GM12864 (cell line): Measurements from ENCODE around the gene TFF3.

ENCODE experiments used
- DNase-seq: peaks from one replicate; pipeline ENCODE4 v3.0.0-alpha.2; 2011; ENCODE audit warnings: low read depth
- H3K4me3 ChIP-seq: 2 replicates; pipeline ENCODE4 v1.5.1; 2011; ENCODE audit warnings: mild to moderate bottlenecking, low read depth, low read length, control low read depth
- CTCF ChIP-seq: IDR thresholded peaks from 2 replicates; pipeline ENCODE4 v1.5.1; 2011; ENCODE audit warnings: low read depth, mild to moderate bottlenecking, moderate library complexity, low read length, control low read depth, inconsistent platforms; ENCODE audit errors: missing control alignments

Gene TFF3

GRCh38 chr21:42300956-42301355 is 14.3 kb downstream of the TFF3 start:
- no peak for DNase-seq
- TF ChIP-seq CTCF = no peak
- H3K4me3 ChIP-seq = no peak overlapping the region

GRCh38 chr21:42300045-42300583 is 15.1 kb downstream of the TFF3 start:
- no peak overlapping the region for H3K4me3 ChIP-seq
- DNase-seq = no peak
- TF ChIP-seq CTCF = no peak

GRCh38 chr21:42299324-42300044 is 15.7 kb downstream of the TFF3 start:
- no peak overlapping the region for H3K4me3 ChIP-seq
- TF ChIP-seq CTCF = no peak
- DNase-seq = no peak

DNA sequence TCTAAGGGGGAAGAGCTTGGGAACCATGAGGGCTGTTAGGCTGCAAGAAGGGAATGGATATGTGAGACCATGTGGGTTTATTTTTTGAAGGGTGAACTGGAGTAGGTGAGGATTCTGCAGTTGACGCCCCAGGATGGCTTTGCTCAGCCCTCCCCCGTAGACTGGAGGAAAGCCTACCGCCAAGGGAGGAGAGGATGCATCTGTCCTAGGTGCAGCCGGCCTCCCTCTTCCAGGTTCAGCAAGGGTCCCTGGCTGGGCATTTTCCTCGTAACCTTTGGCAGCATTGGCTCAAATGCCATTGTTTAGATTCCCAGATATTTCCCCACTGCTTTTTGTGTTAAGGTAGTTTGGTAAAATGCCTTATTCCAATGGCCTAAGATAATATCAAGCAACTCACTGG is 16.6 kb downstream of the TFF3 start:
- TF ChIP-seq CTCF = no peak
- no peak for DNase-seq

GRCh38 chr21:42298237-42298636 is 17.0 kb downstream of the TFF3 start:
- no peak for TF ChIP-seq CTCF
- H3K4me3 ChIP-seq = no peak overlapping the region
- DNase-seq = no peak

More for the DNA sequence above, 16.6 kb downstream of the TFF3 start:
- no peak overlapping the region for H3K4me3 ChIP-seq

GRCh38 chr21:42297377-42297776 is 17.8 kb downstream of the TFF3 start:
- no peak for TF ChIP-seq CTCF
- no peak overlapping the region for H3K4me3 ChIP-seq
- DNase-seq = no peak

GRCh38 chr21:42296501-42296900 is 18.7 kb downstream of the TFF3 start:
- no peak for DNase-seq
- no peak for TF ChIP-seq CTCF
- H3K4me3 ChIP-seq = no peak overlapping the region
